Activated T-helper 17 cell treated with anti-CD3 and anti-CD28 coated beads, Interleukin-2, amount 50 U/mL, for 72 hours (primary cell): ENCODE results near the gene DNAH12. TPM values are rescaled to one million over a fixed set of nuclear protein-coding genes. Genes with fewer than 3 reads are reported as not detected.
"Not testable (repeated sequence)": the region's sequence is repeated elsewhere in the genome, so short reads cannot be mapped to it uniquely, and the experiment has no call there.

Source experiments
- ATAC-seq: fragments of 150-1000 bp; cut with Tn5 transposase; replicated peaks from 2 replicates; pipeline ENCODE4 v1.10.0; 2021; ENCODE audit warnings: mild to moderate bottlenecking, moderate library complexity
- H3K27ac Mint-ChIP-seq: one replicate; pipeline ENCODE4 v1.8.0; 2022; ENCODE audit warnings: mixed read lengths
- H3K27me3 Mint-ChIP-seq: one replicate; pipeline ENCODE4 v1.8.0; 2022; ENCODE audit warnings: mixed read lengths
- H3K36me3 Mint-ChIP-seq: one replicate; pipeline ENCODE4 v1.8.0; 2022; ENCODE audit warnings: low read depth, mild to moderate bottlenecking, mixed read lengths
- H3K4me1 Mint-ChIP-seq: one replicate; pipeline ENCODE4 v1.8.0; 2022; ENCODE audit warnings: mixed read lengths
- H3K4me3 Mint-ChIP-seq: one replicate; pipeline ENCODE4 v1.8.0; 2022; ENCODE audit warnings: mild to moderate bottlenecking, mixed read lengths
- H3K9me3 Mint-ChIP-seq: one replicate; pipeline ENCODE4 v1.8.0; 2022; ENCODE audit warnings: mixed read lengths
- total RNA-seq, 2 donors: library from RNA; stranded (reverse); gene quantifications; one replicate each; pipeline ENCODE4 v1.2.3, GENCODE V29; 2022

The DNAH12 gene
- total RNA-seq, 2 donors from 2014 or later, result 0.08 TPM; not detected in 1

DNA sequence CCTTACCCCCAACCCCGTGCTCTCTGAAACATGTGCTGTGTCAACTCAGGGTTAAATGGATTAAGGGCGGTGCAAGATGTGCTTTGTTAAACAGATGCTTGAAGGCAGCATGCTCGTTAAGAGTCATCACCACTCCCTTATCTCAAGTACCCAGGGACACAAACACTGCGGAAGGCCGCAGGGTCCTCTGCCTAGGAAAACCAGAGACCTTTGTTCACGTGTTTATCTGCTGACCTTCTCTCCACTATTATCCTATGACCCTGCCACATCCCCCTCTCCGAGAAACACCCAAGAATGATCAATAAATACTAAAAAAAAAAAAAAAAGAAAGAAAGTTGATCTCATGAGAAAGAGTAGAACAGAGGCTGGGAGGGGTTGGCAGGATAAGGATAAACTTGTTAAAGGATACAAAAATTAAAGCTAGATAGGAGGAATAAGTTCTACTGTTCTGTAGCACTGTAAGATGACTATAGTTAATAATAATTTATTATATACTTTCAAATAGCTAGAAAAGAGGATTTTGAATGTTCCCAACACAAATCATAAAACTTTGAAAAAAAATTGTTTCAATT, 205.0 kb downstream of the DNAH12 start:
- H3K9me3 Mint-ChIP-seq, ATAC-seq, H3K4me1 Mint-ChIP-seq, H3K4me3 Mint-ChIP-seq, H3K36me3 Mint-ChIP-seq, H3K27ac Mint-ChIP-seq: not testable (repeated sequence)
- H3K27me3 Mint-ChIP-seq, result peaks cover 15% of the 10 kb centered on the region

DNA sequence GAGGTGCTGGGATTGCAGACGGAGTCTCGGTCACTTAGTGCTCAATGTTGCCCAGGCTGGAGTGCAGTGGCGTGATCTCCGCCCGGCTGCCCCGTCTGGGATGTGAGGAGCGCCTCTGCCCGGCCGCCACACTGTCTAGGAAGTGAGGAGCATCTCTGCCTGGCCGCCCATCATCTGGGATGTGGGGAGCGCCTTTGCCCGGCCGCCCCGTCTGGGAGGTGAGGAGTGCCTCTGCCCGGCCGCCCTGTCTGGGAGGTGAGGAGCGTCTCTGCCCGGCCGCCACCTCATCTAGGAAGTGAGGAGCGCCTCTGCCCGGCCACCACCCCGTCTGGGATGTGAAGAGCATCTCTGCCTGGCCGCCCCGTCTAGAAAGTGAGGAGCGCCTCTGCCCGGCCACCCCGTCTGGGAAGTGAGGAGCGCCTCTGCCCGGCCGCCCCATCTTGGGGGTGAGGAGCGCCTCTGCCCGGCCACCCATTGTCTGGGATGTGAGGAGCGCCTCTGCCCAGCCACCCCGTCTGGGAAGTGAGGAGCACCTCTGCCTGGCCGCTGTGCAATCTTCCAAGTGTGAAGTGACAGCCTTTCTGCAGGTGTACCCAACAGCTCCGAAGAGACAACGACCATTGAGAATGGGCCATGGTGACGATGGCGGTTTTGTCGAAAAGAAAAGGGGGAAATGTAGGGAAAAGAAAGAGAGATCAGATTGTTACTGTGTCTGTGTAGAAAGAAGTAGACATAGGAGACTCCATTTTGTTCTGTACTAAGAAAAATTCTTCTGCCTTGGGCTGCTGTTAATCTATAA, 205.7 kb downstream of the DNAH12 start:
- ATAC-seq, H3K9me3 Mint-ChIP-seq, H3K4me1 Mint-ChIP-seq, H3K27ac Mint-ChIP-seq, H3K4me3 Mint-ChIP-seq, H3K36me3 Mint-ChIP-seq: not testable (repeated sequence)
- peaks cover 12% of the 10 kb centered on the region for H3K27me3 Mint-ChIP-seq

DNA sequence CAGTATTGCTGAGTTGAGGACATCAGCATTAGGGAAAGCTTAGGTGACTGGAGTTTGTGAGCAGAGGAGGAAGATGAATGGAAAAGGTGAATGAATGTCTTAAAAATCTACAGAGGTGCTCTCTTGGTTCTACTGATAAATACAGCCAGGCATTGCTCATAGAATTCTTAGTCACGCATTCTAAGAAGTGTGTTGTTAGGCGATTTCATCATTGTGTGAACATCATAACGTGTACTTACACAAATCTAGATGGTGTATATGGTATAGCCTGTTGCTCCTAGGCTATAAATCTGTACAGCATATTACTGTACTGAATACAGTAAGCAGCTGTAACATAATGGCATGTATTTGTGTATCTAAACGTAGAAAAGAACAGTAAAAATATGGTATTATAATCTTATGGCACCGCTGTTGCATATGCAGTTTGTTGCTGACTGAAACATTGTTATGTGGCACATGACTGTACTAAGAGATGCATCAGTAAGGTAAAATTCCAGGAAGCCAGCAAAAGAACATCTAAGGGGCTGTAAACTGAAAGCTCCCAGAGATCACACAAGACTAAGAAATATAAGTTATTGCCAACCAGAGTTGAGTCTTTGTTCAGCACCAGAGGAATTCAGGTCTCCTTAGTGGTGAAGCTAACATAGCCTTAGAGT, 208.7 kb downstream of the DNAH12 start:
- Mint-ChIP-seq H3K27me3 (peaks cover 15% of the 10 kb centered on the region), H3K4me3 (no peak overlapping the region), H3K36me3 (no peaks in the 10 kb centered on the region), H3K27ac (no peak overlapping the region), H3K4me1 (no peaks in the 10 kb centered on the region), H3K9me3 (no peaks in the 10 kb centered on the region)
- ATAC-seq, result no peak

DNA sequence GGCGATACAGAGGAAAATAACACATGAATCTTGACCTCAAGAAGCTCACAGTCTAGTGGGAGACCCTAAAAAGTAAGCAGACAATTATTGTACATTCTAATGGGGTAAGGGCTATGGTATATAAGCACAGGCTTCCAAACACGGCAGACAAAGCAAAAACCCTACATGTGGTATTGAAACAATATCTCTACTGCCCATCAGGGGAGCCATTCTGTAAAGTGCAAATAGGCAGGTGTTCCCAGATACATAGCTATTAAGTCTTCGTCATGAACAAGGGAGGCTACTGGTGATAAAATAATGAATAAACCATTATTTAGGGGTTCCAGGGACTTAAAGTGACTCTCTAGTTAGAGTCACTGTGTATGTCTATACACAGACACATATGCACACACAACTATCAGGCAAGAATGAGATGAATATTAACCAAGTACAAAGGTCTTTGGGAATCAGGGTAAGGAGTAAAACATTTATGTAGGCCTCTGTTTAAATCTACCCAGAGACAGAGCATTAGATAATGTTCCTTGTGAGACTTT, 213.0 kb downstream of the DNAH12 start:
- ATAC-seq, result no peak
- H3K36me3 Mint-ChIP-seq, result no peaks in the 10 kb centered on the region
- no peaks in the 10 kb centered on the region for H3K9me3 Mint-ChIP-seq
- H3K4me3 Mint-ChIP-seq, result no peak overlapping the region
- H3K27me3 Mint-ChIP-seq, result peaks cover 12% of the 10 kb centered on the region
- H3K4me1 Mint-ChIP-seq, result no peaks in the 10 kb centered on the region
- no peak overlapping the region for H3K27ac Mint-ChIP-seq

DNA sequence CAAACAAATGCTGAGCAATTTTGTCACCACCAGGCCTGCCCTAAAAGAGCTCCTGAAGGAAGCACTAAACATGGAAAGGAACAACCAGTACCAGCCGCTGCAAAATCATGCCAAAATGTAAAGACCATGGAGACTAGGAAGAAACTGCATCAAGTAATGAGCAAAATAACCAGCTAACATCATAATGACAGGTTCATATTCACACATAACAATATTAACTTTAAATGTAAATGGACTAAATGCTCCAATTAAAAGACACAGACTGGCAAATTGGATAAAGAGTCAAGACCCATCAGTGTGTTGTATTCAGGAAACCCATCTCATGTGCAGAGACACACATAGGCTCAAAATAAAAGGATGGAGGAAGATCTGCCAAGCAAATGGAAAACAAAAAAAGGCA, 217.6 kb downstream of the DNAH12 start:
- ATAC-seq, H3K36me3 Mint-ChIP-seq, H3K27ac Mint-ChIP-seq, H3K4me3 Mint-ChIP-seq, H3K27me3 Mint-ChIP-seq, H3K4me1 Mint-ChIP-seq, H3K9me3 Mint-ChIP-seq: not testable (repeated sequence)

DNA sequence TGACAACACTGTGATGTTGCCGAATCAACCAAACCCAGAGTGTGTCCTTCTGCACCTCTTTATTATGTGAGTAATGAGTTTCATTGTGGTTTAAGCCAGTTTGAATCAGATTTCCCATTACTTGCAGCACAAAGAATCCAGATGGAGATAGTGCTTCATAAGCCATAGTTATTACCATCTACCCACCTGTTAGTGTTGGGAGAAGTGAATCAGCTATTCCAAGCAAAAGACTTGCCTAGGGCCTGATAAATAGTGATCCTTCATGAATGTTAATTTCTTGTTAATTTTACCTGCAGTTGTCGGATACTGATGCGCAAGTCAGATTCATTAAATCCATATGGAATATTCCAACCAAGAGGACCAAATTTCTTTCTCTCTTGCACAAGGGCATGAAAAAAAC, 229.9 kb downstream of the DNAH12 start:
- H3K9me3 Mint-ChIP-seq, result no peaks in the 10 kb centered on the region
- H3K4me1 Mint-ChIP-seq, result no peaks in the 10 kb centered on the region

DNA sequence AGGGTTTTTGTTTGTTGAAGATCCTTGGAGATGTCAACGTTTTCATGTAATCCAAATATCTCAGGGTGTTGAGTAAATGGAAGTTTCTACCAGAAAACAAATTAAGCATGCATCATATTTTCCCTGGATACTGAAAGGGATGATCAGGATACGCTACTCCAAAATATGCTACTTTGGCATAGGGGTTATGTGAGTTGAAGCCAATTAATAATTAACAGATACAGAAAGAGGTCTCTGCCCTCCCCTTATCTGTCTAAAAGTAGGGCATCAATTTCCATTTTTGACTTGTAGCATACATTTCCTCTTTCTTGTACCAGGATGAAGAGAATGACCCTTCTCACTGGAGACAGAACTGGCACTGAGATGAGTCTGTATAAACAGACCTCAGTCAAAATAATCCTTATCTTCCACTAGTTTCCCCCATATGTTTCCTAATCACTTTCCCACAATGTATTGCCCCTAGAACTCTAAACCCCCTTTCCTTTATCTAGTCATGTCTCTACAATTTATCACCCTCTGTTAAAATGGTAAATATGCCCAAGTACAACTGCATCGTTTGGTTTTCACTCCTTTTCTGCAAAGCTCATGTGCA, 234.3 kb downstream of the DNAH12 start:
- no peaks in the 10 kb centered on the region for H3K4me1 Mint-ChIP-seq
- H3K27me3 Mint-ChIP-seq, result peaks cover 13% of the 10 kb centered on the region
- H3K9me3 Mint-ChIP-seq, result no peaks in the 10 kb centered on the region
- no peaks in the 10 kb centered on the region for H3K36me3 Mint-ChIP-seq
- no peak overlapping the region for H3K27ac Mint-ChIP-seq
- ATAC-seq, result no peak
- no peak overlapping the region for H3K4me3 Mint-ChIP-seq

More for the DNA sequence above, 229.9 kb downstream of the DNAH12 start:
- no peaks in the 10 kb centered on the region for H3K36me3 Mint-ChIP-seq
- no peak overlapping the region for H3K27ac Mint-ChIP-seq
- ATAC-seq, result no peak
- H3K4me3 Mint-ChIP-seq, result no peak overlapping the region
- peaks cover 30% of the 10 kb centered on the region for H3K27me3 Mint-ChIP-seq

DNA sequence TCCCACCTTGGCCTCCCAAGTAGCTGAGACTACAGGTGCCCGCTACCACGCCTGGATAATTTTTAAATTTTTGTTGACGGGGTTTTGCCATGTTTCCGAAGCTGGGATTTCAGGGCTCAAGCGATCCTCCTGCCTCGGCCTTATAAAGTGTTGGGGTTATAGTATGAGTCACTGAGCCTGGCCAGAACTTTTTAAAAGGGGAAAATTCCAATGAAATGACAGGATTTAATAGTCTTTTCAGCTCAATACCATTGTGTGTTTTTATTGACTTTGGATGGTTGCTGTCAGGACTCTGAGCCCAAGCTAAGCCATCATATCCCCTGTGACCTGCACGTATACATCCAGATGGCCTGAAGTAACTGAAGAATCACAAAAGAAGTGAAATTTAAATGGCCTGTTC, 240.6 kb downstream of the DNAH12 start:
- H3K4me3 Mint-ChIP-seq, H3K36me3 Mint-ChIP-seq, ATAC-seq, H3K9me3 Mint-ChIP-seq, H3K4me1 Mint-ChIP-seq, H3K27ac Mint-ChIP-seq: not testable (repeated sequence)
- H3K27me3 Mint-ChIP-seq, result peaks cover 29% of the 10 kb centered on the region

DNA sequence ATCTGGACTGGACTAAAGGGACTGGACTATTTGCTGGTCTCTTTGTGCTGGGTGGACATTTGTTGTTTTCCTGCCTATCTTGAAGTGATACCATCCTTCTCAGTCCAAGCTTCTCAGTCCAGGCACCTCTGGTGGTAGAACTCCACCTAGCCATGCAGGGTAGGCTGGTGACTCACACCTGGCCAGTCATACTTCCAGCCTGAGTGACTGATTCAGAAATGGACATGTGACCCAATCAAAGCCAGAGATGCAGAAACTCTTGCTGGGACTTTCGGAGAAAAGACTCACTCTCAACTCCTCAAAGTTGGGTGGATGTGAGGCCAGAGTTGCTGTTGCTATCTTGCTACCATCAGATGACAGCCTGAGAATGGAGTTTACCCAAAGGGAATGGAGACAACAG, 246.1 kb downstream of the DNAH12 start:
- peaks cover 21% of the 10 kb centered on the region for H3K27me3 Mint-ChIP-seq
- ATAC-seq, result peak; percentile 90
- no peaks in the 10 kb centered on the region for H3K9me3 Mint-ChIP-seq
- no peaks in the 10 kb centered on the region for H3K4me1 Mint-ChIP-seq
- H3K4me3 Mint-ChIP-seq, result no peak overlapping the region
- H3K36me3 Mint-ChIP-seq, result no peaks in the 10 kb centered on the region
- no peak overlapping the region for H3K27ac Mint-ChIP-seq

DNA sequence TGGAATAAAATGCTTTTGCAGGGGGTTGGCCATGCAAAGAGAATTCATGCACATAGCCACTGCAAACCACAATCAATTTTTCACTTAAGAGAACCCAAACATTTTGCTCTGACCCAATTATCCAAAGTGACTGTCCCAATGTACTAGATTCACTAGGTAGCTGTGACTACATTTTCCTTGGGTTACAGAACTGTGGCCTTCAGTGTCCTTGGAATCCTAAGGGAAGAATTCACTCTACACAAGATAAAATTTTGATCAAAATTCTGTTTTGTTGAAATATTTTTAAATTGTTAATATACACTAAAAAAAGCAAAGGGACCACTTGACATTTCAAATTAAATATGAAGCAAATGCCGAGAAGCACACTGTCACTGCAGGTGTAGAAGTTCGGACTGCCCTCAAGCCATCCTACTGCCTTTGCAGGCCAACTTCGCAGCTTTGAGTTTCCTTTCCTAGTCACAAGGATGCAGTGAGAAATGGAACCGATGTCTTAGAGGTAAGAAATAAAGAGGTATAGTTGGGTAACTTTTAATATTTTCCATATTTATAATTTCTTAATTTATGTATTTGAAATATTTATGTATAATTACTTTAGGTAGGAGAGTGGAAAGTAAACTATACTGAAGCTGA, 251.1 kb downstream of the DNAH12 start:
- no peak for ATAC-seq
- Mint-ChIP-seq H3K27ac (no peak overlapping the region), H3K36me3 (no peaks in the 10 kb centered on the region), H3K27me3 (peaks cover 17% of the 10 kb centered on the region), H3K9me3 (no peaks in the 10 kb centered on the region), H3K4me3 (no peak overlapping the region), H3K4me1 (no peaks in the 10 kb centered on the region)

DNA sequence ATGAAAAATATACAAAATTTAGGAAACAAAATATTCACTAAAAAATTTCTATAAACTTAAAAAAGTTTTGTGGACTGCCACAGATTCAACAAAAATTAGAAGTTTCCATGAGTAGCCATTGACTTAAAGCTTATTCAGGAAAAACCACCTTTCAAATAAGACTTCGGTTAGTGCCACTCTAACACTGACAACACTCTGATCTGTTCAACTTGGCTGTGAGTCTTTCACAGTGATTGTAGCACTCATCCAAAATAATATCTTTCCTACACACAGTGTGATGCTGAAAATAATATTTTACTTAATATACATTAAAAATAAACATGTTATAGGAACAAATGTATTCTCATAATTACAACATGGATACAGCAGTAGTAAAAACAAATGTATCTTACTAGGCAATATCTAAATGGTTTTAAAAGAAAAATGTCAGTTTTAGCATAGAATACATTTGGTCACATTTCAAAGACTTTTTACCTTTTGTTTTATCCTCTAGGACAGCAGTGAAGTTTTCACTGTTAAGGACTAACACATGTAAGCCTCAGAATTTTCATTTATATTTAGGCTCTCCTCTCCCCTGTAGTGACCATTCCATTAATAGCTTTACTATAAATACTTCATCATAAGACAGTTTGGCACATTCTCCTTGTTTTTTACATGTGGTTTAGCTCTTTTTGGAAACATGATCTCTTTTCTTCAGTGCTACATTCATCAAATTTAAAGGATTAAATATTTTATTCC, 251.8 kb downstream of the DNAH12 start, which contains the start of gene ASB14:
TSS of gene ASB14 (minus strand) at position 527 of the 738 bp plus-strand sequence. CDS start 652 bp downstream, outside the sequence.
- H3K9me3 Mint-ChIP-seq, result no peaks in the 10 kb centered on the region
- no peak for ATAC-seq
- no peak within 1 kb of the TSS for H3K4me3 Mint-ChIP-seq
- no peaks in the 10 kb centered on the region for H3K4me1 Mint-ChIP-seq
- H3K36me3 Mint-ChIP-seq, result no peaks in the 10 kb centered on the region
- peaks cover 12% of the 10 kb centered on the region for H3K27me3 Mint-ChIP-seq
- no peak within 1 kb of the TSS for H3K27ac Mint-ChIP-seq

DNA sequence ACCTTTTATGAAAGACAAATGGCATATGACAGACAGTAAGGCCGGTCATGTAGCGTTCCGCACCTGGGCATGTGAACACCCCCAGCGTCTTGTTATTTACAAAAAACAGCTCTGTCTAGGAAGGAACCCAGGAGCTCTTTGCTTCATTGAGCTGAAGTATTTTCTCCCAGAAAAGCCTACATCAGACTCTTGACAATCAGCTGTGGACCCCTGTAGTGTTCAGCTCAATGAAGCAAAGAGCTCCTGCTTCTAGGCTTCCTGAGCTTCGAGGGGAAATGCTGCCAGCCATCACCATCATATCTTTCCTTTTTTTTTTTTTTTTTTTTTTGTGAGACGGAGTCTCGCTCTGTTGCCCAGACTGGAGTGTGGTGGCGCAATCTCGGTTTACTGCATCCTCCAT, 255.7 kb downstream of the DNAH12 start:
- H3K27me3 Mint-ChIP-seq, result peaks cover 7% of the 10 kb centered on the region
- H3K4me3 Mint-ChIP-seq, result no peak overlapping the region
- no peaks in the 10 kb centered on the region for H3K9me3 Mint-ChIP-seq
- H3K27ac Mint-ChIP-seq, result no peak overlapping the region
- no peaks in the 10 kb centered on the region for H3K4me1 Mint-ChIP-seq
- ATAC-seq, result no peak
- no peaks in the 10 kb centered on the region for H3K36me3 Mint-ChIP-seq

DNA sequence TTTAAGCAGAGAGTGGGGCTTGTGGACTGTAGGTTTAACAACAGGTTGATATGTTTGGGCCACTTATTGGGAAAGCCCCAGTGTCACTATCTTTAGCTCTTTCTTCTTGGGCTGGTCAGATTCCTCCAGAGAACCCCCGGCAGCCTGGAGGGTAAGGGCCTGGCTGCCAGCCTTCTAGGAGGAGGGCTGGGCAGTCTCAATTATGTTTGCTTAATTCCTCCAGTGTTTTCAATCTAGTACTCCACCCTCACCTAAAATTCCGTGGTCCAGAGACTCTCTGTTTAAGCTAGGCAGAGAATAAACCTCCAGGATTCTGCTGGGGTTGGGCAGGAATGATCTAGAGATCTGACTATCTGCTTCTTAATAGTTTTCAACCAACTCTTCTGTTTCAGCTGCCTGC, 256.9 kb downstream of the DNAH12 start:
- H3K27me3 Mint-ChIP-seq, result peaks cover 7% of the 10 kb centered on the region
- H3K4me1 Mint-ChIP-seq, result no peaks in the 10 kb centered on the region
- ATAC-seq, result no peak
- H3K9me3 Mint-ChIP-seq, result no peaks in the 10 kb centered on the region
- no peaks in the 10 kb centered on the region for H3K36me3 Mint-ChIP-seq
- H3K27ac Mint-ChIP-seq, result no peak overlapping the region
- H3K4me3 Mint-ChIP-seq, result no peak overlapping the region

DNA sequence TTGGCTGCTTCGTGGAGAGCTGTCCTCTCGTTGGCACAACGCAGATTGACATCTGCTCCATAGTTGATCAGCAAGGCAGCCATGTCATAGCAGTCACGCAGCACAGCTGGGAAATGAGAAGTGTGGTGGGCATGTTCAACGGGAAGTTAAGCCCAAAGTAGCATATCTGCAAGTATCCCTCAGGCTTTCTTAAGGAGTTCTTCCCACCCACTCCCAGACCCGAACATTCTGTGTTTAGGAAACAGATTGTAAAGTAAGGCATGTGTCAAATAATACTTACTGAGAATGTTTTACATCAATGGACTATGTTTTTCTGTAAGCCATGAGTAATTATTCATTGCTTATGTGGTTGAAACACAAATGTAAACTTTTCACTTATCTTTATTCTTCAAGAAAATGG, 260.8 kb downstream of the DNAH12 start:
- Mint-ChIP-seq H3K4me3 (no peak overlapping the region), H3K27ac (no peak overlapping the region), H3K4me1 (no peaks in the 10 kb centered on the region), H3K9me3 (no peaks in the 10 kb centered on the region), H3K27me3 (no peaks in the 10 kb centered on the region), H3K36me3 (no peaks in the 10 kb centered on the region)
- no peak for ATAC-seq
